ENCODE results near the gene MLLT3.
A peak's percentile ranks its signal among the peaks of the same experiment; 100 is the strongest.
"Not testable (repeated sequence)": the region's sequence is repeated elsewhere in the genome, so short reads cannot be mapped to it uniquely, and the experiment has no call there.

Gene MLLT3

DNA sequence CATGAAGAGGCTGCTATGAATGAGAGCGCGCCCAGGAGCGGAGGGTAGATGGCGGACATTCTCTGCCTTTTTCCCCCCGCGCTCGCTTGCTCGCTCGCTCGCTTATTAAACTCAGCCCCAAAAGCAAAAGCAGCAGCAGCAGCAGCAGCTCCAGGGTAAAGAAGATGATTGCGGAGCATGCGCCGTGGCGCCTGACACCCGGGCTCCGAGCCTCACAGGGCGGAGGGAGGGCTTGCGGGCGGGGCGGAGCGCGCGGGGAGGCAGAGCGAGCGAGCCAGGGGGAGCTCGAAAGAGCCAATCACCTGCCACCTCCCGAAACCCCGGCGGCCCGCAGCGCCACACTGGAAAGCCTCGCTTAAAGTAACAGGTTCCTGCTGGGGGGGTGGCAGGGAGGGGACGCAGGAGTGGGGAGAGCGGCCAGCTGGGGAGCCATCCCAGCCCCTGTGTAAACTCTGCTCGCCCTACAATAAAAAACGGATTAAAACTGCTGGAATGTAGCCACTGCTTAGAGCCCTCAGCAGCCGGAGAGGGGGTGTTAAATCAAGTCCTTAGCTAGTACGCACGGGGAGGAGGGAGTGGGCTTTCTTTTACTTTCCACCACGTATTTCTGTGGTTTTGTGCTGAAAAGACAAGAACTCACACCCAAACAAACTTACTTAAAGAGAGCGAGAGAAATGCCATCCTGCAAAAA, at the start of gene MLLT3:
MLLT3 (minus strand) TSS at position 170 of the 691 bp plus-strand sequence.
- DNase-seq (ENCODE audit: low read depth, low spot score): peak; percentile 73
- peak within 1 kb of the TSS; percentile 63 for H3K27ac ChIP-seq

DNA sequence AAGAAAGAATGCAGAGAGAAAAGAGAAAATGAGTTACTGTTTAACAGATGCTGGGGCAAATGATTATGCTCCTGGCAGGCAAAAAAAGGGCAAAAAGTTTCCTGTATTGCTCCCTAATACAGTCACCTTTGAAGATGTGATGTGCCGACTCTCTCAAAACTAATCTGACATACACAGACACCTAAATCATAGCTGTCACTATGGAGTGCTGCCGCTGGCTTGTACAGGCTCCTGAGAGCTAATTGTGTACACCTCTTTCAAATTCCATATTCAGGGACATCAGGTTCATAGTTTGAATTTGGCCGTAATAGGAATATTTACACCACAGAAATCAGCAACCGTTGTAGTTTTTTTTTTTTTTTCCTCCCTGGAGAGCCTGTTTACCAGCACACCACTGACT, 49.3 kb upstream of the MLLT3 start:
- no peak overlapping the region for H3K27ac ChIP-seq
- DNase-seq (ENCODE audit: low read depth, low spot score): no peak

DNA sequence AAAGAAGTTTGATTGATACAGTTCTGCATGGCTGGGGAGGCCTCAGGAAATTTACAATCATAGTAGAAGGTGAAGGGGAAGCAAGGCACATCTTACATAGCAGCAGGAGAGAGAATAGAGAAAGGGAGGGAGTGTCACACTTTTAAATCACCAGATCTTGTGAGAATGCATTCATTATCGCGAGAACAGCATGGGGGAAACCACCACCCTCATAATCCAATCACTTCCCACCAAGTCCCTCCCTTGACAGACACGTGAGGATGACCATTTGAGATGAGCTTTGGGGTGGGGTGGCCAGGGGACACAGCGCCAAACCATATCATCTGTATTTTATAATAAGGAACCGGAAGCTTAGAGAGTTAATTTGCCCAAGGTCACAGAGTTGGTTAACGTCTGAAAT, 48.1 kb upstream of the MLLT3 start:
- no peak for DNase-seq (ENCODE audit: low read depth, low spot score)
- no peak overlapping the region for H3K27ac ChIP-seq

DNA sequence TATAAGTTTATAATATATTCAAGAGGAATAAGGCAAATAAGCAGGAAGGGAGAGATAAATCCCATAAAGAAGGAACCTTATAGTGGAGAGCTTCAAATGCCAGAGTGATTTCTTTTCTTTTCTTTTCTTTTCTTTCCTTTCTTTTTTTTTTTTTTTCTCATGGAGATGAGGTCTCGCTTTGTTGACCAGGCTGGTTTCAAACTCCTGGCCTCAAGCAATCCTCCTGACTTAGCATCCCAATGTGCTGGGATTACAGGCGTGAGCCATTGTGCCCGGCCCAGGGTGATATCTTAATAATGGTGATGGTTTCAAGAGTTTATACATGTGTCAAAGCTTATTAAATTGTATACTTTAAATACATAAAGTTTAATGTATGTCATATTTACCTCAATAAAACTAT, 42.2 kb upstream of the MLLT3 start:
- DNase-seq (ENCODE audit: low read depth, low spot score): no peak
- no peak overlapping the region for H3K27ac ChIP-seq

DNA sequence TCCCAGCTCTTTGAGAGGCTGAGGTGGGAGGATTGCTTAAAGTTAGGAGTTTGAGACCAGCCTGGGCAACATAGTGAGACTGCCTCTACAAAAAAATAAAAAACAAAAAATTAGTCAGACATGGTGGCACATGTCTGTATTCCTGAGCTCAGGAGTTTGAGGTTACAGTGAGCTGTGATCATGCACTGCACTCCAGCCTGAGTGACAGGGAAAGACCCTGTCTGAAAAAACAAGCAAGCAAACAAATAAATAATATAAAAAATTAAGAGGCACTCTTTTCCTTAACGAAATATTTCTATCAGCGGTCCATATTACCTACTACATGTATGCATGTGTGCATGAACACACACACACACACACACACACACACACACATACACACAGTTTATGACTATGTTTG, 40.8 kb upstream of the MLLT3 start:
- H3K27ac ChIP-seq: no peak overlapping the region
- no peak for DNase-seq (ENCODE audit: low read depth, low spot score)

DNA sequence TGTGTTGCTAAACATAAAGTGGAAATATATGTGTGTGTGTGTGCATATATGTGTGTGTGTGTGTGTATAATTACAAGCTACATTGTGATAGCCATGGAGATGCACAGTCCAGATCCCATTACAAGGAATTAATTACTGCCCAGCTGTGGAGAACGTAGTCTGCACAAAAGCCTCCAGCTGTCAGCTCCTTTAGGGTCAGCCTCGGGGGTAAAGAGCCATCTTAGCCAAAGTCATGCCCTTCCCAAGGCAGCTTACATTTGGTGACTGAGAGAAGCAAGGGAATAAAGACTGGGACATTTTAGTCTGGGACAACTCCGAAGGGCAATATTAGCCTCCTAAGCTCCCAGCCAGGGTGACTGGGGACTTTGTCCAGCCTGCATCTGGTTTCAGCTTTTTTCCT, 39.9 kb upstream of the MLLT3 start:
- DNase-seq (ENCODE audit: low read depth, low spot score): no peak
- no peak overlapping the region for H3K27ac ChIP-seq

DNA sequence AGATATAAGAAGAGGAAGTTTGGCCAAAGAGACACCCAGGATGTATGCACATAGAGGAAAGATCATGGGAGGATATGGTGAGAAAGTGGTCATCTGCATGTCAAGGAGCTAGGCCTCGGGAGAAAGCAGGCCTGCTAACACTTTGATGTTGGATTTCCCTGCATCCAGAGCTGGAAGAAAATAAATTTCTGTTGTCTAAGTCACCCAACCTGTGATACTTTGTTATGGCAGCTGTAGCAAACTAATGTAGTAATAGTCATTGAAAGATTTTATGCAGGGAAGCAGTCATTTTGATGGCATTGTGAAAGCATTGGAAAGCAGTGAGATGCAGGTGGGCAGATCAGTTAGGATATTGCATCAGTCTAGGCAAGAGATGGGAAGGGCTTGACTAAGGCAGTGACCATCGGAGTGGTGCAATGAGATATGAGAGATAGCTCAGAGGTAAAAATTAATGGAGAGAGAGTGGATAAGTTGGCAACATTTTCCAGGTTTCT, 37.2 kb upstream of the MLLT3 start:
- H3K27ac ChIP-seq: no peak overlapping the region
- DNase-seq (ENCODE audit: low read depth, low spot score): no peak

DNA sequence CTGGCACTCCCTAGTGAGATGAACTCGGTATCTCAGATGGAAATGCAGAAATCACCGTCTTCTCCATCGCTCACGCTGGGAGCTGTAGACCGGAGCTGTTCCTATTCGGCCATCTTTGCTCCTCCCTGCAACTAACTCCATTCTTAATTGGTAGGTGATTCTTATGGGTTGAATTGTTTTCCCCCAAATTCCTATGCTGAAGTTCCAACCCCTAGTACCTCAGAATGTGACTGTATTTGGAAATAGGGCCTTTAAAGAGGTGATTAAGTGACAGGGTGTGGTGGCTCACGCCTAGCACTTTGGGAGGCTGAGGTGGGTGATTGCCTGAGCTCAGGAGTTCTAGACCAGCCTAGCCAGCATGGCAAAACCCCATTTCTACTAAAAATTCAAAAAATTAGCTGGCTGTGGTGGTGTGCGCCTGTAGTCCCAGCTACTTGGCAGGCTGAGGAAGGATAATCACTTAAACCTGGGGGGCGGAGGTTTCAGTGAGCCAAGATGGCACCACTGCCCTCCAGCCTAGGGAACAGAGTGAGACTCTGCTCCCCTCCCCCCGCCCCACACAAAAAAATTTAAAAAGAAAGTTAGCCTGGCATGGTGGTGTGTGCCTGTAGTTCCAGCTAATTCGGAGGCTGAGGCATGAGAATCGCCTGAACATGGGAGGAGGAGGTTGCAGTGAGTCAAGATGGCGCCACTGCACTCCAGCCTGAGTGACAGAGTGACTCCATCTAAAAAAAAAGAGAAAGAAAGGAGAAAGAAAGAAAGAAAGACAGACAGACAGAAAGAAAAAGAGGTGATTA, 36.6 kb upstream of the MLLT3 start:
- DNase-seq (ENCODE audit: low read depth, low spot score): no peak
- H3K27ac ChIP-seq: peak overlapping the region; percentile 65

DNA sequence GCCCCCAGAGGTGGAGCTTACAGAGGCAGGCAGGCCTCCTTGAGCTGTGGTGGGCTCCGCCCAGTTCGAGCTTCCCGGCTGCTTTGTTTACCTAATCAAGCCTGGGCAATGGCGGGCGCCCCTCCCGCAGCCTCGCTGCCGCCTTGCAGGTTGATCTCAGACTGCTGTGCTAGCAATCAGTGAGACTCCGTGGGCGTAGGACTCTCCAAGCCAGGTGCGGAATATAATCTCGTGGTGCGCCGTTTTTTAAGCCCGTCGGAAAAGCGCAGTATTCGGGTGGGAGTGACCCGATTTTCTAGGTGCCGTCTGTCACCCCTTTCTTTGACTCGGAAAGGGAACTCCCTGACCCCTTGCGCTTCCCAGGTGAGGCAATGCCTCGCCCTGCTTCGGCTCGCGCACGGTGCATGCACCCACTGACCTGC, 36.0 kb upstream of the MLLT3 start:
- peak overlapping the region; percentile 65 for H3K27ac ChIP-seq
- not testable (repeated sequence) for DNase-seq (ENCODE audit: low read depth, low spot score)

DNA sequence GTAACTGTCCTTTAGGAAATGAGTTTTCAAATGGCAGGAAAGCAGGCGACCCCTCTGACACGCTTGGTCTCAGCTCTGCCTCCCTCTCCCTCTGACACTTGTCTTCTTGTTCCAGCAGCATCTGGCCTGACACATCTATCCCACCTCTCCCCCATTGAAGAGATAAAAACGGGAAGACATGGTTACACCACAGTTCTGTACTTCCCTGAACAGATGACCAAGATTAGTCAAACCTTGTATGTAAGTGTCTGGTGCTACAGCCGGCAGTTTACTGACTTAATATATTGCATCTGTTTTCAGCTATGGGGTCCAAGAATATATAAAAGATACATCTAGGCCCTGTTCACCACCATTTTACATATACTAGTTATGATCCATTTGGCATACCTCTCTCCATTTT, 29.6 kb upstream of the MLLT3 start:
- no peak for DNase-seq (ENCODE audit: low read depth, low spot score)
- H3K27ac ChIP-seq: no peak overlapping the region

DNA sequence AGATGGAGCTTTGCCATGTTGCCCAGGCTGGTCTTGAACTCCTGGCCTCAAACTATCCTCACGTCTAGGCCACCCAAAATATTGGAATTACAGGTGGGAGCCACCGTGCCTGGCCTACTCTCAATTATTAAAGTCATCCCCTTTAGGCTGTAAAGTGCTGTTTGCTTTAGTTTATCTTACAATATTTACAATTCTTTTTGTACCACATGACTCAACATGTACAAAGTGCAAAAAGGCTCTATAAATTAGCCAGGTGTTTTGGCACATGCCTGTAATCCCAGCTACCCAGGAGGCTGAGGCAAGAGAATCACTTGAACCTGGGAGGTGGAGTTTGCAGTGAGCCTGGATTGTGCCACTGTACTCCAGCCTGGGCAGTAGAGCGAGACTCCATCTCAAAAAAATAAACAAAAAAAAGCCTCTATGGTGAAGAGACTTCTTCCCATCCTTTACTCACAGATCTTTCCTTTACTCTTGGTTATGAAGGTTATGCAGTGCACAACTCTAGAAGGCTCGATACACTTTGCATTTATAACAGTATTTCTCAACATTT, 28.5 kb upstream of the MLLT3 start:
- no peak overlapping the region for H3K27ac ChIP-seq
- no peak for DNase-seq (ENCODE audit: low read depth, low spot score)

DNA sequence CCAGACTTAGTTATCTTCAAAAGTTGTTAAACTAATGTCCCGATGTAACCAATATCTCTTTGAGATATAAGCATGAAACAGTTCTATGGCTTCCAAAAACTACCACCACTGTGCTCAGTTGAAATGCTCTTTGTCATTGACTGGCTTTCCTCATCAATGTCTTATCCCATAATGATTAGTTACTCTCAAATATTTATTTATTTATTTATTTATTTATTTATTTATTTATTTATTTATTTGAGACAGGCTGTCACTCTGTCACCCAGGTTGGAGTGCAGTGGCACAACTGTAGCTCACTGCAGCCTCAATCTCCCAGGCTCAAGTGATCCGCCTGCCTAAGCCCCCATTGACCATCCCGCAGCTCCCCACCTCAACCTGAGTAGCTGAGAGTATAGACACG, 28.0 kb upstream of the MLLT3 start:
- H3K27ac ChIP-seq: no peak overlapping the region
- no peak for DNase-seq (ENCODE audit: low read depth, low spot score)

DNA sequence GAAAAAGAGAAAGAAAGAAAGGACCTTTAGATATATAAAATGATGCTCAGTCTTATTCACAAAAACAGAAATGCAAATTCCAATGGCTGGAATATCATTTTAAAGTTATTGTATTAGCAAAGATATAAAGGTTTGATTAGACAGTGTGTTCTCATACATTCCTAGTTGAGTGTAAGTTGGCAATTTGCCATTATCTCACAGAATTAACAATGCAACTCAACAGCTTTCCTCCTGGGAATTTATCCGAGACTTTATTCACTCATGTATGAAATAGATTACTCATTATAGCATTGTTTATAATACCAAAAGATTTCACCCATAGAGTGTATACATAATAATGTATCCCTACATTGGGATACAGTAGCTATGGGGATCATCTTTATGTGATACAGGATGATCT, 27.1 kb upstream of the MLLT3 start:
- no peak for DNase-seq (ENCODE audit: low read depth, low spot score)
- H3K27ac ChIP-seq: no peak overlapping the region

DNA sequence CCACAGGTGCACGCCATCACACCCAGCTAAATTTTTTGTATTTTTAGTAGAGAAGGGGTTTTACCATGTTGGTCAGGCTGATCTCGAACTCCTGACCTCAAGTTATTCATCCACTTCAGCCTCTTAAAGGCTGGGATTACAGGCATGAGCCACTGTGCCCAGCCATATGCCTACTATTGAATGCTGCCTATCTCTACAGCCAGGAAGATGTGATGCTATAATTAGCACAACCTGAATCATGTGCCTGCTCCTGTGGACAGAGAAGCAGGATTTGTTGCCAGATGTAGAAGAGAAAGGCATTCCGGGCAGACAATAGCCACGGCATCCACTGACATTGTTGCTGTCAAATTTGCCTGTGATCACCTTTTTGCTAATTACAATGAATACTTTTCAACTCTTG, 24.4 kb upstream of the MLLT3 start:
- H3K27ac ChIP-seq: no peak overlapping the region
- DNase-seq (ENCODE audit: low read depth, low spot score): no peak

DNA sequence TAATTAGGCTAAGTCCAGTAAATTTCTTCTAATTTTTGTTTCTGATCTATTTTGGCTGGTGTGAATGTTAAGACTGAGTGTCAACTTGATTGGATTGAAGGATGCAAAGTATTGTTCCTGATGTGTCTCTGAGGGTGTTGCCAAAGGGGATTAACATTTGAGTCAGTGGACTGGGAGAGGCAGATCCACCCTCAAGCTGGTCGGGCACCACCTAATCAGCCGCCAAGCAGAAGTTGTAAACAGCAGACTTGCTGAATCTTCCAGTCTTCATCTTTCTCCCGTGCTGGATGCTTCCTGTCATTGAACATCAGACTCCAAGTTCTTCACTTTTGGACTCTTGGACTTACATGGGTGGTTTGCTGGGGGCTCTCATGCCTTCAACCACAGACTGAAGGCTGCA, 21.4 kb upstream of the MLLT3 start:
- DNase-seq (ENCODE audit: low read depth, low spot score): no peak

DNA sequence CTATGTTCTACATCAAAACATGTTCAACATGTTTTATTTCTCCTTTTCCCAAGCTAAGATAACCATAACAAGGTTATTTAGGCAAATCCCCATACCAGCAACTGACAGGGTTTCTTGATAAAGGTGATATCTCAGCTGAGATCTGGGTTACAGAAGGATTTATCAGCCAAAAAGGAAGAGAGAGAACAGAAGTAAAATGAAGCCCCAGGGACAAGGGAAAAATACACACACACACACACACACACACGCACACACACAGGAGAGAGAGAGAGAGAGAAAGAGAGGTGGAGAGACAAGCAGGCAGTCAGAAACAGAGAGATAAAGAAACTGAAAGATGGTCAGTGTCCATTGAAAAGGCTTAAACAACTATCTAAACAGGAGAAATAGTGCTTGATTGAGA, 19.7 kb upstream of the MLLT3 start:
- H3K27ac ChIP-seq: no peak overlapping the region
- DNase-seq (ENCODE audit: low read depth, low spot score): no peak

More for the DNA sequence above, 21.4 kb upstream of the MLLT3 start:
- H3K27ac ChIP-seq: no peak overlapping the region

DNA sequence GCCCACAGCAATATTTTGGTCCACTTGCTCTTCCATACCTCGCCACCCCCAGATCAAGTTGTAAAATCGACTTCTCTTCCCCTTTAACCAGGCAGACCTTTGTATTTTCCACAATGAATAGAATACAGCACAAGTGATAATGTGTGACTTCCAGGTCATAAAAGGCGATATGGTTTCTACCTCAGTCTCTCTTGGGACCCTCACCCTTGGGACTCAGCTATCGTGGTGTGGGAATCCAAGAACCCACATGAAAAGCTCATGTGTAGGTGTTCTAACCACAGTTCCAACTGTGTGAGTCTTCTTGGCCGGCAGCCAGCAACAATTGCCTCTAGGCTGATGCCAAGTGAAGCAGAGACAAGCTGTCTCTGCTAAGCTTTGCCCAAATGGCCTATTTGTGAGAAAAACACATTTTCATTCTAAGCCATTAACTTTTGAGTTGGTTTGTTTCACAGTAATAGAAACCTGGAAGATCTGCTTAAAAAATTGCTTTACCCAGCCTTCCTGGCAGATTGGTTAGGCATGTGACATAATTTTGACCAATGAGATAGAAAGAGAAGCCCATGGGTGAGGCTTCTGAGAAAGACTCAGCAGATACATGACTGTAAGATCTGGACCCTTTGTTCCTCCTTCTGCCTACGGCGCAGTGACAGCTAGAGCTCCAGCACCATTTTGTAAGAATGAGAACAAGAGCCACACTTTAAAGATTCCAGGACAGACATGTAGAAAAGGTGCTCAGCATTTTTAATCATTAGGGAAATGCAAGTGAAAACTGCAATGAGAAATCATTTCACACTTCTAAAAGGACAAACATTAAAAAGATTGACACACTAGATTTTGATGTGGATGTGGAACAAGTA, 18.3 kb upstream of the MLLT3 start:
- H3K27ac ChIP-seq: no peak overlapping the region
- DNase-seq (ENCODE audit: low read depth, low spot score): no peak

DNA sequence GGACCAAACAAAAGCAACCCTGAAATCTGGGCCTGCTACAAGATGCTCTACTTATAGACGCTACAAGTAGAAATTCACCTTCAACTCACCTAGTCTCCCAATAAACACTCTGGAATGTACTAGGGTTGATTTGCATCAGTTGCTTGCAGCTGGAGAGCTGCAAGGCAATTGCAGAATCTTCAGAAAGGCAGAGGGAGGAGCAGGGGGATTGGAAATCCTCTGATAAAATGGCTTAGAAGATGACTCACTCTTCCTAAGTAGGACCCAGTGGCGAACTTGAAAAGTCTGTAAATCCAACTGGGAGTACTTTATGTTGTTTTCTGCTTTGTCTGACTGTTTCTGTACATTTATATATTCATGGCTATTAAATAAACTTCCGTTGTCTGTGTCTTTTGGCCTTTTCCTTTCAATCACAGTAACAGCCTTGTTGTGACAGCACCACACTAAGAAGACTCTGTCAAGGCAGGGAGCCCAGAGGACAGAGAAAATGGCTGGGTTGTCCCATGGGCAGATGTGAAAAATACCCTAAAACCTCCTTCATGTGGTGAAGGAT, 14.7 kb upstream of the MLLT3 start:
- no peak for DNase-seq (ENCODE audit: low read depth, low spot score)
- H3K27ac ChIP-seq: no peak overlapping the region

DNA sequence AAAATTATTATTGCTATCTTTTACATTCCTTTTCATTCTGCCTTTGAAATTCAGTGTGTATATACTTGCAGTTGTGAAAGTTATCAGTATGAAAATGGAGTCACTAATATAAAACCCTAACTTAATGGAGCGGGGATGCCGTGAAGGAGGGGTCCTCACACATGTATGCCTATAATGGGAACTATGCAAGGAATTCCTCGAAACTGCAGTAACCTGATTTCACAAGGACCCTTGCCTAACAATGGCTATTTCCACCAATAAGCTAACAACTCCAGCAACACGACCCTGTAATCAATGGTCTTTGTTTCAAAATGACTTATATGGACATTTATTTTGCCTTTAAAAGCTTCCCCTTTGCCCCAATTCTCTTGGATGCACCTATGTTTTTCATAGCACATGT, 12.6 kb upstream of the MLLT3 start:
- no peak overlapping the region for H3K27ac ChIP-seq
- DNase-seq (ENCODE audit: low read depth, low spot score): no peak

DNA sequence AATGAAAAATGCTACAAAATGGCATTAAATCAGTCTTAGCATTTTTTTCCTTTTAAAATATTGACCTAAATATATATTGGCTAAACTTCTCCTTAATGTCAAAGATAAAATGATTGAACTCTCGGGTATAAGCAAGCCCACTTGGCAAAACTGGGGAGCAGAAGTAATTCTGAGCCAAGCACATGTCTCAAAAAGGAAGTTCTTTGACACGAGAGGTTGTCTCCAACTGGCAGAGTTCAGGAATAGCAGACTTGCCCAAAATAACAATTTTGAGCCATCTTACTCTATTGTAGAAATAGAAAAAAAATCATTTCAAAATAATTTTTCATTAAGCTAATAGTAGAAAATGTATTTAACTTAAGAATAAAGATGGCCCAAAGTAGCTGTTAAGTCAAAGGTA, 10.4 kb upstream of the MLLT3 start:
- DNase-seq (ENCODE audit: low read depth, low spot score): no peak
- H3K27ac ChIP-seq: no peak overlapping the region

Measured in epithelial cell of prostate (primary cell).